IPS-20b (cell line): ENCODE data around the gene DDIT3.

ENCODE experiments used
- H3K27ac ChIP-seq: one replicate; pipeline ENCODE4 v1.5.1; 2013; ENCODE audit warnings: low read length
- H3K27me3 ChIP-seq: 2 replicates; pipeline ENCODE4 v1.6.1; 2013; ENCODE audit warnings: mild to moderate bottlenecking, low read length, inconsistent platforms; ENCODE audit not compliant: insufficient read depth
- H3K36me3 ChIP-seq: 2 replicates; pipeline ENCODE4 v1.6.1; 2013; ENCODE audit warnings: low read depth, mild to moderate bottlenecking, inconsistent platforms, low read length, moderate library complexity; ENCODE audit not compliant: insufficient read depth
- H3K4me1 ChIP-seq: 2 replicates; pipeline ENCODE4 v1.6.1; 2013; ENCODE audit warnings: mild to moderate bottlenecking, control low read depth, inconsistent platforms, low read length, moderate library complexity; ENCODE audit not compliant: insufficient read depth
- H3K4me3 ChIP-seq: 2 replicates; pipeline ENCODE4 v1.5.1; 2013; ENCODE audit warnings: mild to moderate bottlenecking, low read length, inconsistent platforms
- H3K9ac ChIP-seq: 2 replicates; pipeline ENCODE4 v1.6.1; 2013; ENCODE audit warnings: low read depth, mild to moderate bottlenecking, inconsistent platforms, low read length, moderate library complexity
- H3K9me3 ChIP-seq: 2 replicates; pipeline ENCODE4 v1.6.1; 2013; ENCODE audit warnings: mild to moderate bottlenecking, low read depth, low read length, inconsistent platforms; ENCODE audit not compliant: insufficient read depth

DDIT3 gene

DNA sequence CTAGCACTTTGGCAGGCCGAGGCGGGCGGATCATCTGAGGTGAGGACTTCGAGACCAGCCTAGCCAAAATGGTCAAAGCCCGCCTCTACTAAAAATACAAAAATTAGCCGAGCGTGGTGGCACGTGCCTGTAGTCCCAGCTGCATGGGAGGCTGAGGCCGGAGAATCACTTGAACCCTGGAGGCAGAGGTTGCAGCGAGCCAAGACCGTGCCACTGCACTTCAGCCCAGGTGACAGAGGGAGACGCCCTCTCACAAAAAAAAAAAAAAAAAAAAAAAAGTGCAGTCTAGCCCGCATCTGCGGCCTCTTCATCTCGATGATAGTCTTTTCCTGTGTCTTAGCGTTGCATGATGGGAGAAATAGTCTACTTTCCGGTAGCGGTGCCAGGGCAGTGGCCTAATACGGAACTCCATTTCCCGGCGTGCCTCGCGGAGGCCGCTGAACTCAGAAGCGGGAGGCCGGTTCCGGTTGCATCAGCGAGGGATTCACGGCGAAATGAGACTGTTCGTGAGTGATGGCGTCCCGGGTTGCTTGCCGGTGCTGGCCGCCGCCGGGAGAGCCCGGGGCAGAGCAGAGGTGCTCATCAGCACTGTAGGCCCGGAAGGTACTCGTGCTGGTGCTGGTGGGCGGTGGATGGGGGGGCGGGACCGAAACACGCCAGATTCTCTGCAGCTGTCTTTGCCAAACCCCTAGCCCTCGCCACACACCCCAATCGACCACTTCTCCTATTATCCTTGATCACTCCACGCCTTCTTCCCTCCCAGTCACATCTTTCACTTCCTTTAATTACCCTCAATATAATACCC lies 32.5 kb downstream of the DDIT3 start, which contains the start of gene MARS1:
TSS of gene MARS1 (plus strand) at position 472 of the 805 bp plus-strand sequence. CDS start at position 495, 23 bp downstream.
- Histone ChIP-seq H3K9me3 (peaks cover under 1% of the 10 kb centered on the region; the same call in 1 of the 2 replicates), H3K36me3 (peaks cover 39% of the 10 kb centered on the region), H3K4me1 (peaks cover 8% of the 10 kb centered on the region; the same call in 1 of the 2 replicates), H3K27me3 (no peaks in the 10 kb centered on the region), H3K9ac (peak within 1 kb of the TSS; percentile 97), H3K4me3 (peak within 1 kb of the TSS; percentile 95), H3K27ac (peak within 1 kb of the TSS; percentile 74)

GRCh38 chr12:57487055-57487596 lies 33.2 kb downstream of the DDIT3 start:
- H3K4me3 ChIP-seq = no peak overlapping the region; the same call in 1 of the 2 replicates
- H3K9ac ChIP-seq = no peak overlapping the region
- H3K9me3 ChIP-seq = no peaks in the 10 kb centered on the region
- peaks cover 8% of the 10 kb centered on the region; the same call in 1 of the 2 replicates for H3K4me1 ChIP-seq
- no peaks in the 10 kb centered on the region for H3K27me3 ChIP-seq
- H3K27ac ChIP-seq = no peak overlapping the region
- peaks cover 32% of the 10 kb centered on the region for H3K36me3 ChIP-seq

- H3K36me3 ChIP-seq = peaks cover 20% of the 10 kb centered on the region
- no peaks in the 10 kb centered on the region for H3K27me3 ChIP-seq
- H3K27ac ChIP-seq = no peak overlapping the region
- H3K9me3 ChIP-seq = no peaks in the 10 kb centered on the region
- no peak overlapping the region for H3K4me3 ChIP-seq
- H3K4me1 ChIP-seq = peaks cover 12% of the 10 kb centered on the region; the same call in 1 of the 2 replicates
- no peak overlapping the region for H3K9ac ChIP-seq
These were observed 34.6 kb downstream of the DDIT3 start for GRCh38 chr12:57485695-57486094.

- Histone ChIP-seq H3K4me1 (peaks cover 9% of the 10 kb centered on the region; the same call in 1 of the 2 replicates), H3K27me3 (peaks cover 15% of the 10 kb centered on the region), H3K9ac (no peak overlapping the region), H3K27ac (no peak overlapping the region), H3K9me3 (no peaks in the 10 kb centered on the region), H3K4me3 (no peak overlapping the region), H3K36me3 (no peaks in the 10 kb centered on the region)
These were observed 36.8 kb downstream of the DDIT3 start for GRCh38 chr12:57483466-57483865.

DNA sequence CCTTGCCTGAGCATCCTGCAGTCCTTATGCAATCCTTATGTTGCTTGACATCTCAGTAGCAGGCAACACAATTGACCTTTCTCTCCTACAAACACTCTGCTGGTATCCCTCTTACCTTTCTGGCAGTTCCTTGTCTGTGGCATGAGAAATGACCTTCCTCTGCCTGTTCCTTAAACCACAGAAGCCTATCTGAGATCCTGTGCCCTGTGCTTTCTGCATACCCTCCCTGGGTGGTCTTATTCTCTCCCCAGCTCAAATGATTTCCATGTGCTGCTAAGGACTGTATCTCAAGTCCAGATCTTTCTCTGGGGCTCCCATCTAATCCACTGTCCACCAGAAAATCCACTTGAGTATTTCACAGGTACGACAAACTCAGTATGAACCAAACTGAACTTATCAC lies 38.6 kb downstream of the DDIT3 start:
- H3K4me3 ChIP-seq = no peak overlapping the region
- H3K27me3 ChIP-seq = peaks cover 33% of the 10 kb centered on the region
- no peaks in the 10 kb centered on the region for H3K36me3 ChIP-seq
- H3K9me3 ChIP-seq = no peaks in the 10 kb centered on the region
- no peak overlapping the region for H3K27ac ChIP-seq
- peaks cover 9% of the 10 kb centered on the region; the same call in 1 of the 2 replicates for H3K4me1 ChIP-seq
- H3K9ac ChIP-seq = no peak overlapping the region

GRCh38 chr12:57479376-57480115 lies 40.8 kb downstream of the DDIT3 start, which contains the start of gene ARHGAP9:
TSS of gene ARHGAP9 (minus strand) at chr12:57479866. CDS start at chr12:57479406, 460 bp downstream.
- Histone ChIP-seq H3K27ac (no peak within 1 kb of the TSS), H3K4me3 (no peak within 1 kb of the TSS), H3K9ac (no peak within 1 kb of the TSS), H3K27me3 (peaks cover 54% of the 10 kb centered on the region), H3K9me3 (no peaks in the 10 kb centered on the region), H3K4me1 (peaks cover 9% of the 10 kb centered on the region; the same call in 1 of the 2 replicates), H3K36me3 (no peaks in the 10 kb centered on the region)

DNA sequence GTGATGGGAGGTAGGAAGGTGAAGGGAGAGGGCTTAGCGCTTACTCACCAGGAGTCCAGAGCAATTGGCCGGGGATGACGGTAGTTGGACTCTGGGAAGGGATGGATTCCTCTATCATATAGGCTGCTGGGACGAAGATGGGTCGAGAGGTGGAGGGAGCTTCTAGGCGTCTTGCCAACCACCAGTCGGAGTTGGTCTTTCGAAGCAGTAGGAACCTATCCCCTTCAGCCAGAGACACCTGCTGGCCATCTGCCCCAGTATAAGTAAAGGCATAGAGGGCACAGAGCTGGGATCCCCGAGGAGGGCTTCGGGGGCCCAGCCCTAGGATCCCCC lies 41.3 kb downstream of the DDIT3 start:
- H3K9me3 ChIP-seq = no peaks in the 10 kb centered on the region
- H3K9ac ChIP-seq = no peak overlapping the region
- no peak overlapping the region for H3K4me3 ChIP-seq
- H3K36me3 ChIP-seq = no peaks in the 10 kb centered on the region
- no peak overlapping the region for H3K27ac ChIP-seq
- H3K27me3 ChIP-seq = peaks cover 60% of the 10 kb centered on the region
- H3K4me1 ChIP-seq = peaks cover 9% of the 10 kb centered on the region; the same call in 1 of the 2 replicates

- no peak overlapping the region for H3K27ac ChIP-seq
- no peak overlapping the region for H3K4me3 ChIP-seq
- peaks cover 4% of the 10 kb centered on the region; the same call in 1 of the 2 replicates for H3K4me1 ChIP-seq
- H3K36me3 ChIP-seq = no peaks in the 10 kb centered on the region
- H3K9me3 ChIP-seq = no peaks in the 10 kb centered on the region
- H3K27me3 ChIP-seq = peaks cover 70% of the 10 kb centered on the region
- H3K9ac ChIP-seq = no peak overlapping the region
These were observed 42.3 kb downstream of the DDIT3 start for GRCh38 chr12:57477710-57478681.

DNA sequence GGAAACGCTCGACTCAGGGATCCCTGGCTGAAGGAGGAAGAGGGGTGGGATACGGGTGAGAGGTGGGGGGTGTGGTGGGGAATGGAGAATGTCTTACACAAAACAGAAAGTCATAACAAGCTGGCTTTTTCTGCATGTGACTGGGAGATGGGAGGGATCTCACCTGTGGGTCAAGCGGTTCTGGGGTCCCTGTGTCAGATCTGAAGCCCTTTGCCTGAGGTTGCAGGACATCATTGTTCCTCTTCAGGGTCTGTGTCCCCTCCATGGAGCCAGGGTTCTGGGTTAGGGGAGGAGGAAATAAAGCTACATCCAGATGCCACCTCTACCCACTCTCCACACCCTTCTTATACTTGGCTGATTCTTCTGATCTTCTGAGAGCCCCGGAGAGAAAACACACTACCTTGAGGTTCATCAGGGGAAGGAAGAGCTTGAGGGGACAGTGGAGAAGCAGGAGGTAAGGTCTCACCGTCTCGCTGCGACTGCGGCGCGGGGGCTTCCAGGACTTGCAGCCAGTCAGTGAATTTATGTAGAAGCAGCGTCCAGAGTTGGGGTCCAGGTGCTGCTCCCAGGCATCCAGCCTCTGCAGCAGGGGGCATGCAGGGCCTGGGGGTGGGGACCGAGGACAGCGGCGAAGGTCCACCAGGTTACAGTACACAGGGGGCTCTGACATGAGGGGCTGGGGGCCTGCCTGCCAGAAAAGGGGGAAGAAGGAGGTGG lies 43.2 kb downstream of the DDIT3 start:
- no peak overlapping the region for H3K4me3 ChIP-seq
- H3K4me1 ChIP-seq = peaks cover 4% of the 10 kb centered on the region; the same call in 1 of the 2 replicates
- no peaks in the 10 kb centered on the region for H3K9me3 ChIP-seq
- peaks cover 78% of the 10 kb centered on the region for H3K27me3 ChIP-seq
- H3K27ac ChIP-seq = no peak overlapping the region
- H3K36me3 ChIP-seq = no peaks in the 10 kb centered on the region
- H3K9ac ChIP-seq = no peak overlapping the region

- Histone ChIP-seq H3K27ac (no peak overlapping the region), H3K4me1 (no peaks in the 10 kb centered on the region; the same call in 1 of the 2 replicates), H3K4me3 (peak overlapping the region; percentile 59; the same call in 1 of the 2 replicates), H3K27me3 (peaks cover 86% of the 10 kb centered on the region), H3K9ac (no peak overlapping the region), H3K9me3 (no peaks in the 10 kb centered on the region), H3K36me3 (no peaks in the 10 kb centered on the region)
These were observed 43.9 kb downstream of the DDIT3 start for GRCh38 chr12:57476162-57476992.
